HL-60 (cell line): ENCODE data around the gene CCDC6.

Experiments
- CTCF ChIP-seq: IDR thresholded peaks from one replicate; pipeline ENCODE4 v1.5.1; 2011; ENCODE audit warnings: low read length, control low read depth, inconsistent platforms; ENCODE audit not compliant: insufficient read depth
- GABPA ChIP-seq: IDR thresholded peaks from 2 replicates; pipeline ENCODE4 v1.6.1; 2012; ENCODE audit warnings: low read depth
- POLR2AphosphoS5 ChIP-seq: IDR thresholded peaks from 2 replicates; pipeline ENCODE4 v1.6.1; 2012; ENCODE audit warnings: low read depth
- REST ChIP-seq: IDR thresholded peaks from 2 replicates; pipeline ENCODE4 v1.6.1; 2012; ENCODE audit warnings: low read depth; ENCODE audit not compliant: insufficient replicate concordance

GRCh38 chr10:59757966-59758365 is 148.4 kb downstream of the CCDC6 start:
- no peak for TF ChIP-seq CTCF
- TF ChIP-seq POLR2AphosphoS5 = no peak
- TF ChIP-seq REST = no peak
- no peak for TF ChIP-seq GABPA
